GM12873 (cell line): ENCODE data around the gene USP47.

Experiments
- TF ChIP-seq, protein P1 (sequence below): IDR thresholded peaks from 2 replicates; pipeline ENCODE4 v1.5.1; 2012; ENCODE audit warnings: low read depth, mild to moderate bottlenecking, moderate library complexity, low read length, control low read depth; ENCODE audit not compliant: insufficient read depth; ENCODE audit errors: missing control alignments

USP47 gene

DNA sequence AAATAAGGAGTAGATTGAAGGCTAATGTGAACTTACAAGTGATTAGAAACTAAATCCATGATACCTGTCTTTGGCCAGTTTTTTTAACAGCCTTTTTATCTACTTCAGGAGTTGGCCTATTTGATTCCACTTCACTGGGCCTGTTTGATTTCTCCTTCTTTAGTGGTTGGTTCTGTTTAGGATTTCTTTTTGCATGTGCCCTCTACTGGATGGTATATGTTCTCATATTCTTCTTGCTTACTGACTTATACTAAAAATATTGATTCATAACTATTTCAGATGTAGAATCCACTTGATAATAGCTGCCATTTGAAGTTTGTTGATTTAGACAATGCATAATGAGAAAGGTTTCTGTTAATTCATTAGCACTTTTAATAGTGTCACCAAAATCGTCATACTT lies 53.9 kb downstream of the USP47 start:
- TF ChIP-seq, protein P1, sequence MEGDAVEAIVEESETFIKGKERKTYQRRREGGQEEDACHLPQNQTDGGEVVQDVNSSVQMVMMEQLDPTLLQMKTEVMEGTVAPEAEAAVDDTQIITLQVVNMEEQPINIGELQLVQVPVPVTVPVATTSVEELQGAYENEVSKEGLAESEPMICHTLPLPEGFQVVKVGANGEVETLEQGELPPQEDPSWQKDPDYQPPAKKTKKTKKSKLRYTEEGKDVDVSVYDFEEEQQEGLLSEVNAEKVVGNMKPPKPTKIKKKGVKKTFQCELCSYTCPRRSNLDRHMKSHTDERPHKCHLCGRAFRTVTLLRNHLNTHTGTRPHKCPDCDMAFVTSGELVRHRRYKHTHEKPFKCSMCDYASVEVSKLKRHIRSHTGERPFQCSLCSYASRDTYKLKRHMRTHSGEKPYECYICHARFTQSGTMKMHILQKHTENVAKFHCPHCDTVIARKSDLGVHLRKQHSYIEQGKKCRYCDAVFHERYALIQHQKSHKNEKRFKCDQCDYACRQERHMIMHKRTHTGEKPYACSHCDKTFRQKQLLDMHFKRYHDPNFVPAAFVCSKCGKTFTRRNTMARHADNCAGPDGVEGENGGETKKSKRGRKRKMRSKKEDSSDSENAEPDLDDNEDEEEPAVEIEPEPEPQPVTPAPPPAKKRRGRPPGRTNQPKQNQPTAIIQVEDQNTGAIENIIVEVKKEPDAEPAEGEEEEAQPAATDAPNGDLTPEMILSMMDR = no peak

DNA sequence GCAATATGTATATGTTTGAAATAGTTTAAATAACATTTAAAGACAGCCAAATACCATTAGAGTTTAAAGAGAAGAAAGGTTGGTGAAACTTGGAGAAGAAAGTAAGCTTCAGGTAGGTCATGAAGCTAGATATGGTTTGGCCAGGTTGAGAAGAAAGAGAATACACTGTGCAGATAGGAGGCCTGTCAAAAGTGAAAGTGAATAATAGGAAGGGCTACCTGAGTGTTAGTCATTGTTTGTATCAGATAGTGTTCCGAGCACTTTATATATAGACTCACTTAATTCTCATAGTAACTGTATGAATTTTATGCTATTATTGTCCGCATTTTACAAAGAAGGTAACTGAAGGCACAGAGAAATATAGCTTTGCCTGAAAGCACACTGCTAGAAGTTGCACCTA lies 56.9 kb downstream of the USP47 start:
- TF ChIP-seq, protein P1 = no peak

DNA sequence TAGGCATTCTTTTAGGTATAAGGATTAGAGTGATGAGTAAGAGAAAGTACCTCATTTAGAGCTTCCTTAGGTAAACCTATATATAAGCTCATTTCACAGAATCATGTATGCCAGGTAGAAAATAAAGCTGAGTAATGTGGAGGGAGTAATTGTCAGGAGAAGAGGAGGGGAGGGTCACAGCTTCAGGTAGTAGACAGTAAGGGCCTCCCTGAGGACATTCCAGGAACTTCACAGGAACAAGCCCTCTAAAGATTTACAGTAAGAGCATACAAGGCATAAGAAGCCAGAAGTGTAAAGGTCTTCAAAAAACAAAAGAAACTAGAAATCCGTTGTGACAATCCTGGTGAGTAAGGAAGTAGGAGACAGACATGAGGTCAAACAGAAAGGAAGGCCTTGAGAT lies 57.6 kb downstream of the USP47 start:
- TF ChIP-seq, protein P1 = peak; percentile 20

DNA sequence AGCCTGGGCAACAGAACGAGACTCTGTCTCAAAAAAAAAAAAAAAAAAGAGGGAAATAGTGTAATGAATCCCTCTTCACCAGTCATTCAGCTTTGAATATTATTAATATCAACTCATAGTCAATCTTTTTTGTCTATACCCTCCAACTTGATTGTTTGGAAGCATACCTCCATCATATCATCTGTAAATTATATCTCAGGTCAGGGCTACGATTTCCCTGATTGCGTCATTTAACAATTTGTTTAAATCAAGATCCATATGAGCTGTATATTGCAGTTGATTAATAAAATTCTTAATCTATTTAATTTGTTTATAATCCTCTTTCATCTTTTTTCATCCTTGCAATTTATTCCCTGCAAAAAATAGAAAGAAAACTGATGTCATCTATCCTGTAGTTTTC lies 60.2 kb downstream of the USP47 start:
- TF ChIP-seq, protein P1 = no peak

DNA sequence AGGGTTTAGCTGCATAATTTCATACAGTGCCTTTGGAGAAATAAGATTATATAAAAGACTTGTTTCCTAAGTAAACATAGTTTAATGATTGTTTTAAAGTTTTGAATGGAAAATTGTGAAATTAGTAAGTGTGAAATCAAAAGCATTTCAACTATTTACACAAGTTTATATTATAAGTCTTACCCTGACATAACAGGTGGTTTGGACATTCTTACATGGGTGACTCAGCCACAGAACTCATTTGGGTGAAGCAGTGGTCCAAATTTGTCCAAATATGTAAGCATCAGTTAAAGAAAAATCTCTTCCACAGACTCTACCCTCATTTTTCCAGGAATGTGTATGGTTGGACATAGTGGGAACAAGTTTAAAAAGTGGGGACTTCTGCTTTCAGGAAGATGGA lies 68.0 kb downstream of the USP47 start:
- TF ChIP-seq, protein P1 = no peak

DNA sequence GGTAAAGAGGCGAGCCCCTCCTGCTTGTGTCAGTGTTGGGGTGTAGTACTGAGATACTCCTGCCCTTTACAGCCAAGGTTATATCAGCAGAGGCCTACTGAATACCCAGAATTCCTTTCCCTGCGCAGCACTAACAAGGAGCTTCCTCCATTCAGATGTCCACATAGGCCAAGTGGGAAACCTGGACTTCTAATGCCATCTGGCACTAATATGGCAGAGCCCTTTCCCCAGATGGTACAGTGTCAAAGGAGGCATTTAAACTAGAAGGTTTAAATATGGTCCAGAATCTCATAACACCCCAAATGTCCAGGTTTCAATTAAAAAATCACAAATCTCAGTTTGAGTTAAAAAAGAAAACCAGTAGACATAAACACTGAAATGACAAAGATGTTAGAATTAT lies 68.8 kb downstream of the USP47 start:
- TF ChIP-seq, protein P1 = no peak

DNA sequence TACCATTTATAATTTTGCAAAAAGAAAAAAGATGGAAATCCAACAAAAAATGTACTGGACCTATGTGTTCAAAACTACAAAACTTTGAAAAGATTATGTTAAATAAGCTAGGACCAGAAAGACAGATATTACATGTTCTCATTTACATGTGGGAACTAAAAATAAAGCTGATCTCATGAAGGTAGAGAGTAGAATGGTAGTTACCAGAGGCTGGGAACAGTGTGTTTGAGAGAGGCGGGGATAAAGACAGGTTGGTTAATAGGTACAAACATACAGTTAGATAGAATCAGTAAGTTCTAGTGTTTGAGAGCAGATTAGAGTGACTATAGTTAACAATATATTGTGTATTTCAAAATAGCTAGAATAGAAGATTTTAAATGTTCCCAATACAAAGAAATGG lies 71.6 kb downstream of the USP47 start:
- TF ChIP-seq, protein P1 = no peak

DNA sequence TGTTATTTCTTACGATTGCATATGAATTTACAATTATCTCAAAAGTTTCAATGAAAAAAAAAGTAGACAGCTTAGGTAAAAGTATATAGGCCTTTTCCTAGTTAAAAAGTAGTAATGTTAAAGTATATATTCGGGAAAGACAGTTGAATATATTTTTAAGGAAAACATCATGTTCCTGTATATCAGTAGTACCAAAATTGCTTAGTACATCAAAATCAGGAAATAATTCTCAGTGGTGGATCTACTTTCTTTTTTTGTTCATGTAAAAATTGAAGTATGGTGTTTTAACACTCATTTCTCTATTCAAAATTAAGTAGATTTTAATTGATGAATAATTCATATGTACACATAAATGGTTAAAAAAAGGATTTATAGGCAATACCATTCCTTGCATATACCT lies 73.9 kb downstream of the USP47 start:
- TF ChIP-seq, protein P1 = no peak
